Stomach (tissue), 4 donors: ENCODE results near the gene CDK11A.

ENCODE experiments used
- POLR2A ChIP-seq, 4 donors: fragments of 450-650 bp; IDR thresholded peaks; one replicate each; pipeline ENCODE4 v1.6.1; 2016; ENCODE audit warnings: antibody characterized with exemption in 4 of 4, control low read depth in 2 of 4, mild to moderate bottlenecking in 1 of 4, moderate library complexity in 1 of 4
- TF ChIP-seq, protein P1 (sequence below), 7 experiments: fragments of 450-650 bp in 4 of 7; fragments of 200-600 bp in 3 of 7; sonication (generic) in 3 of 7; IDR thresholded peaks; one replicate each; pipeline ENCODE4 v1.5.1; 2016 to 2019; ENCODE audit warnings: antibody characterized with exemption in 7 of 7, control low read depth in 2 of 7, mild to moderate bottlenecking in 1 of 7

DNA sequence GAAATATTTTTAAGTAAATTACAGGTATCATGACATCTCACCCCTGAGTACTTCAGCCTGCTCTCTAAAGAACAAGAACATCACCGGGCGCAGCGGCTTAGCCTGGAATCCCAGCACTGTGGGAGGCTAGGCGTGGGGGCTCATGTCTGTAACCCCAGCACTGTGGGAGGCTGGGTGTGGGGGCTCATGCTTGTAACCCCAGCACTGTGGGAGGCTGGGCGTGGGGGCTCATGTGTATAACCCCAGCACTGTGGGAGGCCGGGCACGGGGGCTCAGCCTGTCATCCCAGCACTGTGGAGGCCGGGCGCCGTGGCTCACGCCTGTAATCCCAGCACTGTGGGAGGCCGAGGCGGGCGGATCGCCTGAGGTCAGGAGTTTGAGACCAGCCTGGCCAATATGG, 57.6 kb downstream of the CDK11A start:
- TF ChIP-seq, protein P1, sequence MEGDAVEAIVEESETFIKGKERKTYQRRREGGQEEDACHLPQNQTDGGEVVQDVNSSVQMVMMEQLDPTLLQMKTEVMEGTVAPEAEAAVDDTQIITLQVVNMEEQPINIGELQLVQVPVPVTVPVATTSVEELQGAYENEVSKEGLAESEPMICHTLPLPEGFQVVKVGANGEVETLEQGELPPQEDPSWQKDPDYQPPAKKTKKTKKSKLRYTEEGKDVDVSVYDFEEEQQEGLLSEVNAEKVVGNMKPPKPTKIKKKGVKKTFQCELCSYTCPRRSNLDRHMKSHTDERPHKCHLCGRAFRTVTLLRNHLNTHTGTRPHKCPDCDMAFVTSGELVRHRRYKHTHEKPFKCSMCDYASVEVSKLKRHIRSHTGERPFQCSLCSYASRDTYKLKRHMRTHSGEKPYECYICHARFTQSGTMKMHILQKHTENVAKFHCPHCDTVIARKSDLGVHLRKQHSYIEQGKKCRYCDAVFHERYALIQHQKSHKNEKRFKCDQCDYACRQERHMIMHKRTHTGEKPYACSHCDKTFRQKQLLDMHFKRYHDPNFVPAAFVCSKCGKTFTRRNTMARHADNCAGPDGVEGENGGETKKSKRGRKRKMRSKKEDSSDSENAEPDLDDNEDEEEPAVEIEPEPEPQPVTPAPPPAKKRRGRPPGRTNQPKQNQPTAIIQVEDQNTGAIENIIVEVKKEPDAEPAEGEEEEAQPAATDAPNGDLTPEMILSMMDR (IDR thresholded peaks at IDR 0.05) = no peak
- TF ChIP-seq POLR2A (IDR thresholded peaks at IDR 0.05) = no peak
